HepG2 (cell line): ENCODE data around the gene ACTN1. TPM values are rescaled to one million over a fixed set of nuclear protein-coding genes. Genes with fewer than 3 reads are reported as not detected.

Experiments
- ATAC-seq: fragments of 200-7000 bp; cut with Tn5 transposase; 3 replicates; pipeline ENCODE4 v1.9.1; 2020; ENCODE audit warnings: mild to moderate bottlenecking, moderate library complexity
- BruUV-seq: library from RNA; stranded (reverse); fragments of 400-500 nt; replicated peaks from 2 replicates; lab custom pipeline; 2021; lab: Mats Ljungman, UMichigan
- CTCF ChIA-PET: fragments of 300-600 bp; formaldehyde crosslinking; extraction: SDS; loops from one replicate; lab custom pipeline; 2021; ENCODE audit warnings: low total read pairs, inconsistent platforms, low intra/inter-chr PET ratio; lab: Yijun Ruan, JAX
- POLR2A ChIA-PET: fragments of 350-600 bp; sonication (Branson Sonifier 250); formaldehyde crosslinking; loops from one replicate; lab custom pipeline; 2020; ENCODE audit warnings: antibody characterized with exemption, inconsistent platforms; lab: Yijun Ruan, JAX
- DNase-seq: peaks from one replicate; pipeline ENCODE4 v3.0.0-alpha.2; 2015; ENCODE audit warnings: low spot score
- FAIRE-seq: peaks from 3 replicates; lab custom pipeline; 2011; peaks lifted over from hg19 to GRCh38; lab: Jason Lieb, UNC
- H2AFZ ChIP-seq: one replicate; pipeline ENCODE4 v1.6.1; 2011; ENCODE audit warnings: low read length, inconsistent platforms
- H3K27ac ChIP-seq: fragments of 300-600 bp; 3 replicates; pipeline ENCODE4 v1.8.0; 2011; ENCODE audit warnings: mixed run types, mild to moderate bottlenecking, mixed read lengths, low read length, inconsistent platforms; ENCODE audit not compliant: insufficient read depth; ENCODE audit errors: extremely low read length
- H3K27me3 ChIP-seq, 2 experiments: fragments of 200-600 bp in 1 of 2; 2 replicates in 1 of 2; 3 replicates in 1 of 2; pipeline versions ENCODE4 v1.6.0 to v1.8.0; 2011; ENCODE audit warnings: low read length in 2 of 2, mild to moderate bottlenecking in 2 of 2, moderate library complexity in 2 of 2, inconsistent platforms in 1 of 2; ENCODE audit not compliant: insufficient read depth in 2 of 2, control insufficient read depth in 1 of 2
- H3K36me3 ChIP-seq, 2 experiments: fragments of 200-600 bp in 1 of 2; replicated peaks in 1 of 2; 2 replicates in 1 of 2; 3 replicates in 1 of 2; pipeline versions ENCODE4 v1.5.1 to v1.8.0; 2011; ENCODE audit warnings: low read length in 2 of 2, inconsistent platforms in 1 of 2; ENCODE audit not compliant: insufficient read depth in 2 of 2, control insufficient read depth in 1 of 2
- H3K4me1 ChIP-seq: 2 replicates; pipeline ENCODE4 v1.5.1; 2012; ENCODE audit warnings: low read length, inconsistent platforms; ENCODE audit not compliant: insufficient read depth
- H3K4me2 ChIP-seq: 2 replicates; pipeline ENCODE4 v1.6.0; 2011; ENCODE audit warnings: low read depth, low read length, inconsistent platforms
- H3K4me3 ChIP-seq, 3 experiments: fragments of 200-600 bp in 1 of 3; sonication (generic), shearing (Covaris generic) in 1 of 3; replicated peaks in 1 of 3; 2 replicates each; pipeline ENCODE4 v1.5.1; 2011 to 2016; ENCODE audit warnings: low read length in 3 of 3, inconsistent platforms in 2 of 3, low read depth in 2 of 3, mild to moderate bottlenecking in 2 of 3, control low read depth in 1 of 3, mixed read lengths in 1 of 3; ENCODE audit not compliant: insufficient read depth in 1 of 3
- H3K79me2 ChIP-seq: one replicate; pipeline ENCODE4 v1.6.1; 2011; ENCODE audit warnings: low read length, inconsistent platforms; ENCODE audit not compliant: insufficient read depth
- H3K9ac ChIP-seq: 2 replicates; pipeline ENCODE4 v1.6.0; 2011; ENCODE audit warnings: mild to moderate bottlenecking, low read depth, low read length, inconsistent platforms; ENCODE audit not compliant: insufficient read depth
- H3K9me3 ChIP-seq: 2 replicates; pipeline ENCODE4 v1.5.1; 2012; ENCODE audit warnings: mild to moderate bottlenecking, low read length
- H4K20me1 ChIP-seq: 2 replicates; pipeline ENCODE4 v1.6.0; 2011; ENCODE audit warnings: inconsistent platforms, mild to moderate bottlenecking, low read length, moderate library complexity; ENCODE audit not compliant: insufficient read depth
- PHF21A ChIP-seq: sonication (generic); formaldehyde crosslinking; IDR thresholded peaks from 2 replicates; pipeline ENCODE4 v1.5.0; 2020; ENCODE audit warnings: mild to moderate bottlenecking, missing genetic modification reagents
- POLR2AphosphoS5 ChIP-seq: IDR thresholded peaks from 2 replicates; pipeline ENCODE4 v1.6.1; 2012; ENCODE audit warnings: low read depth, low read length
- SMC3 ChIP-seq: IDR thresholded peaks from 2 replicates; pipeline ENCODE4 v1.6.1; 2011; ENCODE audit warnings: low read length, improper control_type of control experiment
- SOX6 ChIP-seq, 2 experiments: fragments of 450-650 bp in 1 of 2; sonication (generic) in 1 of 2; formaldehyde crosslinking in 1 of 2; IDR thresholded peaks; 2 replicates each; pipeline versions ENCODE4 v1.4.0 to v1.6.1; 2017 to 2020; ENCODE audit warnings: antibody characterized with exemption in 1 of 2, mild to moderate bottlenecking in 1 of 2, missing genetic modification reagents in 1 of 2
- TBX3 ChIP-seq: fragments of 450-650 bp; IDR thresholded peaks from 2 replicates; pipeline ENCODE4 v1.6.1; 2017; ENCODE audit warnings: antibody characterized with exemption, mild to moderate bottlenecking, inconsistent platforms, borderline replicate concordance
- ZMYM4 ChIP-seq: sonication (generic); formaldehyde crosslinking; IDR thresholded peaks from 2 replicates; pipeline ENCODE4 v1.8.1; 2023; ENCODE audit warnings: mild to moderate bottlenecking, missing genetic modification reagents
- ZNF580 ChIP-seq: IDR thresholded peaks from 2 replicates; pipeline ENCODE4 v1.6.1; 2016; ENCODE audit warnings: low read depth, borderline replicate concordance
- ZNF792 ChIP-seq: IDR thresholded peaks from 2 replicates; pipeline ENCODE4 v1.6.1; 2016
- ZSCAN30 ChIP-seq: sonication (generic); formaldehyde crosslinking; IDR thresholded peaks from 2 replicates; pipeline ENCODE4 v1.5.0; 2020; ENCODE audit warnings: mild to moderate bottlenecking, missing genetic modification reagents
- WGBS: methylation state at CpG from one replicate; pipeline ENCODE4 v1.1.6; 2017; ENCODE audit warnings: low lambda C conversion rate; 5-methylcytosine and 5-hydroxymethylcytosine counted together
- in situ Hi-C: cut with HindIII; loops from 2 replicates; pipeline ENCODE4 v1.10.0; 2017; ENCODE audit warnings: low pct_unique_long_range_greater_than_20kb; ENCODE audit not compliant: extremely low pct_ligation_motif_present
- intact Hi-C: fragments of 100-400 bp; cut with micrococcal nuclease; formaldehyde crosslinking; loops from one replicate; pipeline ENCODE4 v1.10.0; 2022; ENCODE audit not compliant: unreplicated experiment
- polyA plus RNA-seq, 8 experiments: library from polyadenylated mRNA; depleted of rRNA in 3 of 8; stranded (reverse) in 7 of 8; unstranded in 1 of 8; fragments of >200 nt; fragmentation: Illumina TruSeq in 4 of 8; extraction: Trizol in 4 of 8; gene quantifications; 2 replicates each; pipeline versions ENCODE4 v1.2.1 to v1.2.3, GENCODE V29; 2011 to 2016; ENCODE audit warnings: low read depth in 4 of 8, missing spikeins in 1 of 8, mixed read lengths in 1 of 8; ENCODE audit not compliant: insufficient read depth in 1 of 8
- total RNA-seq, 5 experiments: library from RNA; depleted of rRNA; stranded (reverse); fragments of >200 nt; fragmentation: Illumina TruSeq; extraction: Trizol; gene quantifications; 2 replicates each; pipeline ENCODE4 v1.2.3, GENCODE V29; 2016; ENCODE audit warnings: low read depth in 1 of 5
- TF ChIP-seq, protein P1 (sequence below): sonication (generic); formaldehyde crosslinking; IDR thresholded peaks from 2 replicates; pipeline ENCODE4 v1.8.1; 2022; ENCODE audit warnings: mild to moderate bottlenecking, missing genetic modification reagents
- TF ChIP-seq, protein P2 (sequence below): sonication (generic); formaldehyde crosslinking; IDR thresholded peaks from 2 replicates; pipeline ENCODE4 v1.5.1; 2020; ENCODE audit warnings: missing genetic modification reagents, mild to moderate bottlenecking, borderline replicate concordance
- TF ChIP-seq, protein P3 (sequence below): sonication (generic); formaldehyde crosslinking; IDR thresholded peaks from 2 replicates; pipeline ENCODE4 v1.4.0; 2020; ENCODE audit warnings: missing genetic modification reagents, borderline replicate concordance

Gene ACTN1
- total and polyA plus RNA-seq, 2 of the 13 experiments (the other 11 are each of a cell fraction or from before 2014, with no cell fraction given) = 58.6 to 162 TPM

GRCh38 chr14:68976160-68977067 lies 2.7 kb downstream of the ACTN1 start:
- CTCF ChIA-PET = interaction anchor here (1.0 kb wide), 1 partner anchor 65 kb away, joined by 3 read pairs; no protein-coding TSS in a partner anchor
- Histone ChIP-seq H3K79me2 (peaks cover 69% of the 10 kb centered on the region), H2AFZ (no peak overlapping the region), H3K27ac (peak overlapping the region; percentile 90), H4K20me1 (peaks cover 22% of the 10 kb centered on the region), H3K27me3 (no peaks in the 10 kb centered on the region), H3K4me3 (peak overlapping the region; percentile 95 to 97 (median 95); a peak in 5 of 6 replicates), H3K9ac (peak overlapping the region; percentile 75), H3K9me3 (no peaks in the 10 kb centered on the region), H3K4me1 (peaks cover 71% of the 10 kb centered on the region), H3K4me2 (peak overlapping the region; percentile 93), H3K36me3 (peaks cover 12 to 33% of the 10 kb centered on the region in 2 experiments)
- intact Hi-C loops = loop anchor here (5.0 kb wide), 1 partner anchor 64 kb away; no protein-coding TSS in a partner anchor
- WGBS = 20% methylated on average over 9 of the region's 13 CpGs
- ATAC-seq (peak; percentile 11; the same call in 2 of the 3 replicates), DNase-seq (peak; percentile 77), FAIRE-seq (peak; percentile 93)
- POLR2A ChIA-PET = interaction anchor here (0.9 to 5.2 kb wide), 7 partner anchors 8 to 52 kb away, joined by 3 to 36 read pairs (median 5); no protein-coding TSS in a partner anchor
- in situ Hi-C loops = loop anchor here (5.0 kb wide), 1 partner anchor 34 kb away; no protein-coding TSS in a partner anchor
- TSS peak; percentile 51 for BruUV-seq
- TF ChIP-seq ZNF792 (peak; percentile 52), PHF21A (CRISPR knock-in tag) (no peak; the same call in 1 of the 2 replicates), ZSCAN30 (CRISPR knock-in tag) (no peak), ZNF580 (CRISPR knock-in tag) (peak; percentile 60; the same call in 1 of the 2 replicates), TBX3 (peak; percentile 79), POLR2AphosphoS5 (peak; percentile 52), SOX6 (IDR thresholded peaks at IDR 0.05) (no peak), SOX6 (CRISPR knock-in tag; IDR thresholded peaks at IDR 0.05) (peak; percentile 59), SMC3 (no peak), ZMYM4 (CRISPR knock-in tag) (peak; percentile 67)
- TF ChIP-seq, protein P1, sequence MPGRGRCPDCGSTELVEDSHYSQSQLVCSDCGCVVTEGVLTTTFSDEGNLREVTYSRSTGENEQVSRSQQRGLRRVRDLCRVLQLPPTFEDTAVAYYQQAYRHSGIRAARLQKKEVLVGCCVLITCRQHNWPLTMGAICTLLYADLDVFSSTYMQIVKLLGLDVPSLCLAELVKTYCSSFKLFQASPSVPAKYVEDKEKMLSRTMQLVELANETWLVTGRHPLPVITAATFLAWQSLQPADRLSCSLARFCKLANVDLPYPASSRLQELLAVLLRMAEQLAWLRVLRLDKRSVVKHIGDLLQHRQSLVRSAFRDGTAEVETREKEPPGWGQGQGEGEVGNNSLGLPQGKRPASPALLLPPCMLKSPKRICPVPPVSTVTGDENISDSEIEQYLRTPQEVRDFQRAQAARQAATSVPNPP = no peak
- TF ChIP-seq, protein P2, sequence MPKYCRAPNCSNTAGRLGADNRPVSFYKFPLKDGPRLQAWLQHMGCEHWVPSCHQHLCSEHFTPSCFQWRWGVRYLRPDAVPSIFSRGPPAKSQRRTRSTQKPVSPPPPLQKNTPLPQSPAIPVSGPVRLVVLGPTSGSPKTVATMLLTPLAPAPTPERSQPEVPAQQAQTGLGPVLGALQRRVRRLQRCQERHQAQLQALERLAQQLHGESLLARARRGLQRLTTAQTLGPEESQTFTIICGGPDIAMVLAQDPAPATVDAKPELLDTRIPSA = 0 out of 2 replicates have a peak, but pooled peaks have one; percentile 36
- TF ChIP-seq, protein P3, sequence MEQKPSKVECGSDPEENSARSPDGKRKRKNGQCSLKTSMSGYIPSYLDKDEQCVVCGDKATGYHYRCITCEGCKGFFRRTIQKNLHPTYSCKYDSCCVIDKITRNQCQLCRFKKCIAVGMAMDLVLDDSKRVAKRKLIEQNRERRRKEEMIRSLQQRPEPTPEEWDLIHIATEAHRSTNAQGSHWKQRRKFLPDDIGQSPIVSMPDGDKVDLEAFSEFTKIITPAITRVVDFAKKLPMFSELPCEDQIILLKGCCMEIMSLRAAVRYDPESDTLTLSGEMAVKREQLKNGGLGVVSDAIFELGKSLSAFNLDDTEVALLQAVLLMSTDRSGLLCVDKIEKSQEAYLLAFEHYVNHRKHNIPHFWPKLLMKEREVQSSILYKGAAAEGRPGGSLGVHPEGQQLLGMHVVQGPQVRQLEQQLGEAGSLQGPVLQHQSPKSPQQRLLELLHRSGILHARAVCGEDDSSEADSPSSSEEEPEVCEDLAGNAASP = peak; percentile 46; the same call in 1 of the 2 replicates
